Liver (tissue), 3 donors: ENCODE data around the gene GNG2.

Source experiments
- CTCF ChIP-seq: fragments of 150-350 bp; IDR thresholded peaks from 2 replicates; pipeline ENCODE4 v1.5.1; 2017; ENCODE audit warnings: improper control_type of control experiment, low read depth, low read length; ENCODE audit not compliant: missing input control
- EGR1 ChIP-seq, 2 donors: IDR thresholded peaks; 2 replicates each; pipeline ENCODE4 v1.6.1; 2016 to 2018; ENCODE audit warnings: antibody characterized with exemption in 2 of 2, low read depth in 2 of 2
- FOXA1 ChIP-seq: IDR thresholded peaks from 2 replicates; pipeline ENCODE4 v1.6.1; 2016; ENCODE audit warnings: antibody characterized with exemption
- GABPA ChIP-seq, 2 donors: IDR thresholded peaks in 1 of 2; conservative IDR thresholded peaks in 1 of 2; 2 replicates each; pipeline ENCODE4 v1.6.1; 2016; ENCODE audit warnings: antibody characterized with exemption in 2 of 2, mild to moderate bottlenecking in 1 of 2, moderate library complexity in 1 of 2
- HNF4G ChIP-seq: IDR thresholded peaks from 2 replicates; pipeline ENCODE4 v1.6.1; 2016; ENCODE audit warnings: antibody characterized with exemption
- JUND ChIP-seq, 2 donors: IDR thresholded peaks; 2 replicates each; pipeline ENCODE4 v1.6.1; 2016; ENCODE audit warnings: antibody characterized with exemption in 2 of 2
- MAX ChIP-seq: IDR thresholded peaks from 2 replicates; pipeline ENCODE4 v1.6.1; 2016; ENCODE audit warnings: antibody characterized with exemption
- RAD21 ChIP-seq, 2 donors: IDR thresholded peaks; 2 replicates each; pipeline ENCODE4 v1.6.1; 2016; ENCODE audit warnings: antibody characterized with exemption in 2 of 2, mild to moderate bottlenecking in 2 of 2
- REST ChIP-seq: IDR thresholded peaks from 2 replicates; pipeline ENCODE4 v1.6.1; 2016; ENCODE audit warnings: antibody characterized with exemption, mild to moderate bottlenecking
- SP1 ChIP-seq: IDR thresholded peaks from 2 replicates; pipeline ENCODE4 v1.6.1; 2018; ENCODE audit warnings: antibody characterized with exemption, mild to moderate bottlenecking
- TAF1 ChIP-seq: conservative IDR thresholded peaks from 2 replicates; pipeline ENCODE4 v1.6.1; 2016; ENCODE audit warnings: antibody characterized with exemption, mild to moderate bottlenecking
- donor health status: healthy.
- donor health status: healthy.

- no peak for TF ChIP-seq SP1
- TF ChIP-seq CTCF = no peak
- TF ChIP-seq MAX = no peak
- TF ChIP-seq REST = no peak
- TF ChIP-seq RAD21 (IDR thresholded peaks at IDR 0.05) = no peak
- no peak for TF ChIP-seq TAF1
- no peak for TF ChIP-seq FOXA1
- no peak for TF ChIP-seq HNF4G
- TF ChIP-seq EGR1 (IDR thresholded peaks at IDR 0.05; ENCODE audit: low read depth in 2 of 2) = no peak
- TF ChIP-seq GABPA (IDR thresholded peaks at IDR 0.05 in 1 of 2, conservative IDR thresholded peaks at IDR 0.05 in 1 of 2) = no peak
- no peak for TF ChIP-seq JUND (IDR thresholded peaks at IDR 0.05)
These were observed 154.3 kb downstream of the GNG2 start for GRCh38 chr14:52014601-52015267.
